Sigmoid colon (tissue), 4 donors: ENCODE results near the gene MYBBP1A.

Experiments
- POLR2AphosphoS5 ChIP-seq, 4 donors: sonication (generic); formaldehyde crosslinking; IDR thresholded peaks; one replicate each; pipeline ENCODE4 v1.6.1; 2017; ENCODE audit warnings: antibody characterized with exemption in 4 of 4
- TF ChIP-seq, protein P1 (sequence below), 4 experiments: fragments of 450-650 bp in 3 of 4; fragments of 200-600 bp in 1 of 4; IDR thresholded peaks; one replicate each; pipeline ENCODE4 v1.5.1; 2016 to 2019; ENCODE audit warnings: antibody characterized with exemption in 4 of 4, mild to moderate bottlenecking in 3 of 4, moderate library complexity in 2 of 4

DNA sequence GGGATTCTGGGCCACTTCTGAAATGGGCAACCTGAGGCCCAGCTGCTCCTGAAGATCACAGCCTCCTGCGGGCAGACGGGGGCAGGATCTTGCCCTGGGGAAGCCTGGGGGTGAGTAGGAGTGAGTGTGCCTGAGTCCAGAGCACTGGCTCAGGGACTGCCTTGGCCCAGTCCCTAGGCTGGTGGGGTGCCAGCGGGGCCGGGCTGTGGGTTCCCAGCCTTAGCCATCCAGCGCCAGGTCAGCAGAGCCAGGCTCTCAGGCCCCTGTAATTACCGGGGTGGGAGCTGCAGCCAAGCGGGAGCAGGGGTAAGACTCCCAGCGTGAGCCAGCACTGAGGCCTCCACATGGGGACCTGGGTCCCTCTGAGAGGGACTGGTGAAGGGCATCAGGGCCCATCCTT lies 48.3 kb downstream of the MYBBP1A start:
- TF ChIP-seq, protein P1, sequence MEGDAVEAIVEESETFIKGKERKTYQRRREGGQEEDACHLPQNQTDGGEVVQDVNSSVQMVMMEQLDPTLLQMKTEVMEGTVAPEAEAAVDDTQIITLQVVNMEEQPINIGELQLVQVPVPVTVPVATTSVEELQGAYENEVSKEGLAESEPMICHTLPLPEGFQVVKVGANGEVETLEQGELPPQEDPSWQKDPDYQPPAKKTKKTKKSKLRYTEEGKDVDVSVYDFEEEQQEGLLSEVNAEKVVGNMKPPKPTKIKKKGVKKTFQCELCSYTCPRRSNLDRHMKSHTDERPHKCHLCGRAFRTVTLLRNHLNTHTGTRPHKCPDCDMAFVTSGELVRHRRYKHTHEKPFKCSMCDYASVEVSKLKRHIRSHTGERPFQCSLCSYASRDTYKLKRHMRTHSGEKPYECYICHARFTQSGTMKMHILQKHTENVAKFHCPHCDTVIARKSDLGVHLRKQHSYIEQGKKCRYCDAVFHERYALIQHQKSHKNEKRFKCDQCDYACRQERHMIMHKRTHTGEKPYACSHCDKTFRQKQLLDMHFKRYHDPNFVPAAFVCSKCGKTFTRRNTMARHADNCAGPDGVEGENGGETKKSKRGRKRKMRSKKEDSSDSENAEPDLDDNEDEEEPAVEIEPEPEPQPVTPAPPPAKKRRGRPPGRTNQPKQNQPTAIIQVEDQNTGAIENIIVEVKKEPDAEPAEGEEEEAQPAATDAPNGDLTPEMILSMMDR (IDR thresholded peaks at IDR 0.05), result no peak
- no peak for TF ChIP-seq POLR2AphosphoS5 (IDR thresholded peaks at IDR 0.05)
